OCI-LY3 (cell line): Measurements from ENCODE around the gene S100A5.
"Not testable (repeated sequence)": the region's sequence is repeated elsewhere in the genome, so short reads cannot be mapped to it uniquely, and the experiment has no call there.

ENCODE experiments used
- EZH2phosphoT487 ChIP-seq: fragments of 200-600 bp; shearing (Covaris generic); IDR thresholded peaks from 2 replicates; pipeline ENCODE4 v1.6.1; 2018; ENCODE audit warnings: antibody characterized with exemption, mixed run types, low read depth
- TF ChIP-seq, protein P1 (sequence below): fragments of 200-600, 300-600 bp; sonication (generic); IDR thresholded peaks from 2 replicates; pipeline ENCODE4 v1.5.1; 2014; ENCODE audit warnings: antibody characterized with exemption, low read length, low read depth

GRCh38 chr1:153521808-153522207, 18.9 kb downstream of the S100A5 start:
- TF ChIP-seq, protein P1, sequence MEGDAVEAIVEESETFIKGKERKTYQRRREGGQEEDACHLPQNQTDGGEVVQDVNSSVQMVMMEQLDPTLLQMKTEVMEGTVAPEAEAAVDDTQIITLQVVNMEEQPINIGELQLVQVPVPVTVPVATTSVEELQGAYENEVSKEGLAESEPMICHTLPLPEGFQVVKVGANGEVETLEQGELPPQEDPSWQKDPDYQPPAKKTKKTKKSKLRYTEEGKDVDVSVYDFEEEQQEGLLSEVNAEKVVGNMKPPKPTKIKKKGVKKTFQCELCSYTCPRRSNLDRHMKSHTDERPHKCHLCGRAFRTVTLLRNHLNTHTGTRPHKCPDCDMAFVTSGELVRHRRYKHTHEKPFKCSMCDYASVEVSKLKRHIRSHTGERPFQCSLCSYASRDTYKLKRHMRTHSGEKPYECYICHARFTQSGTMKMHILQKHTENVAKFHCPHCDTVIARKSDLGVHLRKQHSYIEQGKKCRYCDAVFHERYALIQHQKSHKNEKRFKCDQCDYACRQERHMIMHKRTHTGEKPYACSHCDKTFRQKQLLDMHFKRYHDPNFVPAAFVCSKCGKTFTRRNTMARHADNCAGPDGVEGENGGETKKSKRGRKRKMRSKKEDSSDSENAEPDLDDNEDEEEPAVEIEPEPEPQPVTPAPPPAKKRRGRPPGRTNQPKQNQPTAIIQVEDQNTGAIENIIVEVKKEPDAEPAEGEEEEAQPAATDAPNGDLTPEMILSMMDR = not testable (repeated sequence)
- not testable (repeated sequence) for TF ChIP-seq EZH2phosphoT487
